Cerebellar nuclear complex (tissue), 1 donor: ENCODE results near the gene OR52D1.

ENCODE experiments used
- DNase-seq, 2 experiments: peaks; one replicate each; lab custom pipeline; 2025; lab: John Stamatoyannopoulos, UW

OR52D1 gene

GRCh38 chr11:5514841-5515240 lies 26.4 kb downstream of the OR52D1 start:
- DNase-seq = no peak

- no peak for DNase-seq
Measured at GRCh38 chr11:5516599-5516998, 28.1 kb downstream of the OR52D1 start, which contains the start of gene UBQLNL. Gene UBQLNL, minus strand, starts transcription at chr11:5516699. Its CDS starts 258 bp downstream, at chr11:5516441.

- DNase-seq = no peak
Measured at GRCh38 chr11:5521540-5521939, 33.1 kb downstream of the OR52D1 start.

GRCh38 chr11:5522308-5522707 lies 33.8 kb downstream of the OR52D1 start:
- DNase-seq = no peak

- DNase-seq = no peak
Measured at GRCh38 chr11:5524756-5525155, 36.3 kb downstream of the OR52D1 start.

- no peak for DNase-seq
Measured at GRCh38 chr11:5527716-5528115, 39.2 kb downstream of the OR52D1 start.

GRCh38 chr11:5528495-5528894 lies 40.0 kb downstream of the OR52D1 start:
- DNase-seq = no peak

- DNase-seq = no peak
Measured at GRCh38 chr11:5531053-5531831, 42.8 kb downstream of the OR52D1 start.

- no peak for DNase-seq
Measured at GRCh38 chr11:5534046-5534445, 45.6 kb downstream of the OR52D1 start.

GRCh38 chr11:5536482-5536881 lies 48.0 kb downstream of the OR52D1 start:
- DNase-seq = no peak
